ENCODE results near the gene FBXO31. TPM values are rescaled to one million over a fixed set of nuclear protein-coding genes. Genes with fewer than 3 reads are reported as not detected.

FBXO31 gene
- total and polyA plus RNA-seq, 2 donors (not counting 3 experiments of a cell fraction or from before 2014, with no cell fraction given): 17.1 to 31.8 TPM

DNA sequence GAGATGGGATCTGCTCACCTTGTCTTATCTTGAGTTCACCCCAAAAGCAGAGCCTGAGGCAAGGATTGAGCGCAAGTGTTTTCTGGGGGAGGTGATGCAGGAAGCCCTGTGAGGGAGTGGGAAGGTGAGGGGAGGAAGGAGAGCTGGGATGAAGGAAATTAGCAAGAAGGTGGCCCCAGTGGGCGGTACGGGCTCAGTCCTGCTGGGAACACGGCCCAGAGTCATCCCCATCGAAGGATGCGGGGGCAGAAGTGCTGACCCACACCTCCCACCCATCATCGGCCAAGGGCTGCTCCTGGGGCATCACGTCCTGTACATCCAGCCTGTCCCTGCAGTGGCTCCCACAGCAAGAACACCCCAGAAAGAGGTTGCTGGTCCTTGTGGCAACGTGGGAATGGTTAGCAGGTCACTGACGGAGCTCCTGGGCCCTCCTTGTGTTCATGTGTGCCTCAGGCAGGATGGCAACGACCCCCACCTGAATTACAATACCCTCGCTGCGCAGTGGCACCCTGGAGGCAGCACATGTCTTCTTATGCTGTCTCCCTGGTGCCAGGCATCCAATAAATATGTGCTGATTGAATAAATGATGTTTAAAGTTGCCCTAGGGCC, 84.6 kb downstream of the FBXO31 start:
- Histone ChIP-seq H3K79me2 (ENCODE audit: control insufficient read depth, insufficient read depth, low read length) (no peaks in the 10 kb centered on the region), H3K9ac (replicated peaks; ENCODE audit: extremely low read depth, insufficient read depth, low read length) (no peak overlapping the region), H3K9me1 (replicated peaks; ENCODE audit: control insufficient read depth, extremely low read depth, insufficient read depth, low read length) (no peaks in the 10 kb centered on the region), H3K4me3 (replicated peaks in 1 of 3; ENCODE audit: insufficient read depth in 1 of 3, low read depth in 1 of 3, low read length in 3 of 3) (no peak overlapping the region), H3K4me2 (ENCODE audit: insufficient read depth, low read length) (no peak overlapping the region), H3K36me3 (ENCODE audit: control insufficient read depth in 2 of 2, extremely low read depth in 1 of 2, insufficient read depth in 2 of 2, low read length in 2 of 2) (no peaks in the 10 kb centered on the region), H4K20me1 (replicated peaks; ENCODE audit: control insufficient read depth, extremely low read depth, insufficient read depth, low read length) (no peaks in the 10 kb centered on the region), H3K9me3 (replicated peaks; ENCODE audit: control insufficient read depth, insufficient read depth, low read length) (no peaks in the 10 kb centered on the region), H3K27ac (ENCODE audit: insufficient read depth, low read depth, low read length) (no peak overlapping the region), H3K4me1 (ENCODE audit: control insufficient read depth, extremely low read depth, insufficient read depth, low read length) (no peaks in the 10 kb centered on the region), H3K27me3 (ENCODE audit: control insufficient read depth in 2 of 2, insufficient read depth in 2 of 2, low read length in 2 of 2) (no peaks in the 10 kb centered on the region), H2AFZ (ENCODE audit: low read depth, low read length) (no peak overlapping the region)
- DNase-seq (ENCODE audit: low read depth, low spot score) (no peak), FAIRE-seq (no peak)
- ChIA-PET CTCF (interaction anchor here (1.5 to 2.8 kb wide), 2 partner anchors 95 to 735 kb away, joined by 6 to 55 read pairs; no protein-coding TSS in a partner anchor), POLR2A (no interaction called here)
- TF ChIP-seq JUN (IDR thresholded peaks at IDR 0.05; ENCODE audit: borderline replicate concordance, insufficient read depth, insufficient read length, low read depth) (no peak), MYC (IDR thresholded peaks at IDR 0.05; ENCODE audit: low read depth, low read length) (no peak), POLR2A (IDR thresholded peaks at IDR 0.05; ENCODE audit: low read depth, low read length) (no peak), EZH2 (IDR thresholded peaks at IDR 0.05; ENCODE audit: borderline replicate concordance, low read depth, low read length, severe bottlenecking) (no peak), FOS (IDR thresholded peaks at IDR 0.05; ENCODE audit: borderline replicate concordance, insufficient read depth, low read length) (no peak), POLR2AphosphoS5 (IDR thresholded peaks at IDR 0.05; ENCODE audit: insufficient read depth, low read depth, low read length) (no peak), GATA2 (IDR thresholded peaks at IDR 0.05; ENCODE audit: insufficient read depth, insufficient read length, low read depth, low read length) (no peak)
- TF ChIP-seq, protein P1, sequence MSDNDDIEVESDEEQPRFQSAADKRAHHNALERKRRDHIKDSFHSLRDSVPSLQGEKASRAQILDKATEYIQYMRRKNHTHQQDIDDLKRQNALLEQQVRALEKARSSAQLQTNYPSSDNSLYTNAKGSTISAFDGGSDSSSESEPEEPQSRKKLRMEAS (IDR thresholded peaks at IDR 0.05; ENCODE audit: insufficient read depth, insufficient read length): no peak
- TF ChIP-seq, protein P2, sequence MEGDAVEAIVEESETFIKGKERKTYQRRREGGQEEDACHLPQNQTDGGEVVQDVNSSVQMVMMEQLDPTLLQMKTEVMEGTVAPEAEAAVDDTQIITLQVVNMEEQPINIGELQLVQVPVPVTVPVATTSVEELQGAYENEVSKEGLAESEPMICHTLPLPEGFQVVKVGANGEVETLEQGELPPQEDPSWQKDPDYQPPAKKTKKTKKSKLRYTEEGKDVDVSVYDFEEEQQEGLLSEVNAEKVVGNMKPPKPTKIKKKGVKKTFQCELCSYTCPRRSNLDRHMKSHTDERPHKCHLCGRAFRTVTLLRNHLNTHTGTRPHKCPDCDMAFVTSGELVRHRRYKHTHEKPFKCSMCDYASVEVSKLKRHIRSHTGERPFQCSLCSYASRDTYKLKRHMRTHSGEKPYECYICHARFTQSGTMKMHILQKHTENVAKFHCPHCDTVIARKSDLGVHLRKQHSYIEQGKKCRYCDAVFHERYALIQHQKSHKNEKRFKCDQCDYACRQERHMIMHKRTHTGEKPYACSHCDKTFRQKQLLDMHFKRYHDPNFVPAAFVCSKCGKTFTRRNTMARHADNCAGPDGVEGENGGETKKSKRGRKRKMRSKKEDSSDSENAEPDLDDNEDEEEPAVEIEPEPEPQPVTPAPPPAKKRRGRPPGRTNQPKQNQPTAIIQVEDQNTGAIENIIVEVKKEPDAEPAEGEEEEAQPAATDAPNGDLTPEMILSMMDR (IDR thresholded peaks at IDR 0.05; ENCODE audit: extremely low read depth in 1 of 2, insufficient read depth in 1 of 2, low read depth in 1 of 2, low read length in 2 of 2): no peak
- no TSS peak for BruUV-seq (replicated peaks)
- intact Hi-C loops (cut with micrococcal nuclease): loop anchor here (1.0 kb wide), 1 partner anchor 736 kb away; no protein-coding TSS in a partner anchor
- dilution Hi-C loops (cut with MboI; ENCODE audit: extremely low pct_ligation_motif_present, low sequenced_read_pairs): no loop called here

Data from endothelial cell of umbilical vein (primary cell).